ENCODE data around the gene FCHSD2.

FCHSD2 gene

DNA sequence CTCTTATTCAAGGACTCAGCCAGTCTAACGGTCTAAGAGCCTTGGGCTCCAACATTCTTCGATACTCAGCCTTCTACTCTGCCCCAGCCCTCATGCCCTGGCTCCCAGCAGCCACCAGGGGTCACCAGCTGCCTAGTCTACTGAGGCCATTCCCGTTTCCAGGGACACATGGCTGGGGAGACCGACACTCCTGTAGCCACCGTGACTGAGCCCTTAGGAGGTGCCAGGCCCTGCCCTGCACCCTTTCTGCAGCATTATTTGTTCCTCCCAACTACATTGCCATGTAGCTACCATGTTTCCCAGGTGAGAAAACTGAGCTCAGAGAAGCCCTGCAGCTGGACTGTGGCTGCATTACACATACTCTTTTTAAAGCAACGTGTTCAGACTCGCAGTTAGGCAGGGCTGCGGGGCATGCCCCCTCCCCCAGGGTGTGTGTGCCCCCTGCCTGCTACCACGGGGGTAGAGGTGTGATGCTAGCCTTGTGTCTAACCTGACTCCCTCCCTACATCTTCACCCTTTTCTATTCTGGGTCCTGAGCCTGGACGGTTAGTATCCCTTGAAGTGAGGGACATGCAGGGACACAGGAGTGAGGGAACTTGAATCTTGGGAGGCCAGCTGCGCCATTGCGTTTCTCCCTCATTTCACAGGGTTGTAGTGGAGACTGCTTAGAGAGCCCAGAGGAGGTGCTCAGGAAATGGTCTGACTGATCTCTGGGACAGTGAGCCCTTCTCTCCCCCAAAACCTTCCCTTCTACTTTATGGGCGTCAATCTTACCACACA, 310.4 kb downstream of the FCHSD2 start (continued):
- TF ChIP-seq, protein P1, sequence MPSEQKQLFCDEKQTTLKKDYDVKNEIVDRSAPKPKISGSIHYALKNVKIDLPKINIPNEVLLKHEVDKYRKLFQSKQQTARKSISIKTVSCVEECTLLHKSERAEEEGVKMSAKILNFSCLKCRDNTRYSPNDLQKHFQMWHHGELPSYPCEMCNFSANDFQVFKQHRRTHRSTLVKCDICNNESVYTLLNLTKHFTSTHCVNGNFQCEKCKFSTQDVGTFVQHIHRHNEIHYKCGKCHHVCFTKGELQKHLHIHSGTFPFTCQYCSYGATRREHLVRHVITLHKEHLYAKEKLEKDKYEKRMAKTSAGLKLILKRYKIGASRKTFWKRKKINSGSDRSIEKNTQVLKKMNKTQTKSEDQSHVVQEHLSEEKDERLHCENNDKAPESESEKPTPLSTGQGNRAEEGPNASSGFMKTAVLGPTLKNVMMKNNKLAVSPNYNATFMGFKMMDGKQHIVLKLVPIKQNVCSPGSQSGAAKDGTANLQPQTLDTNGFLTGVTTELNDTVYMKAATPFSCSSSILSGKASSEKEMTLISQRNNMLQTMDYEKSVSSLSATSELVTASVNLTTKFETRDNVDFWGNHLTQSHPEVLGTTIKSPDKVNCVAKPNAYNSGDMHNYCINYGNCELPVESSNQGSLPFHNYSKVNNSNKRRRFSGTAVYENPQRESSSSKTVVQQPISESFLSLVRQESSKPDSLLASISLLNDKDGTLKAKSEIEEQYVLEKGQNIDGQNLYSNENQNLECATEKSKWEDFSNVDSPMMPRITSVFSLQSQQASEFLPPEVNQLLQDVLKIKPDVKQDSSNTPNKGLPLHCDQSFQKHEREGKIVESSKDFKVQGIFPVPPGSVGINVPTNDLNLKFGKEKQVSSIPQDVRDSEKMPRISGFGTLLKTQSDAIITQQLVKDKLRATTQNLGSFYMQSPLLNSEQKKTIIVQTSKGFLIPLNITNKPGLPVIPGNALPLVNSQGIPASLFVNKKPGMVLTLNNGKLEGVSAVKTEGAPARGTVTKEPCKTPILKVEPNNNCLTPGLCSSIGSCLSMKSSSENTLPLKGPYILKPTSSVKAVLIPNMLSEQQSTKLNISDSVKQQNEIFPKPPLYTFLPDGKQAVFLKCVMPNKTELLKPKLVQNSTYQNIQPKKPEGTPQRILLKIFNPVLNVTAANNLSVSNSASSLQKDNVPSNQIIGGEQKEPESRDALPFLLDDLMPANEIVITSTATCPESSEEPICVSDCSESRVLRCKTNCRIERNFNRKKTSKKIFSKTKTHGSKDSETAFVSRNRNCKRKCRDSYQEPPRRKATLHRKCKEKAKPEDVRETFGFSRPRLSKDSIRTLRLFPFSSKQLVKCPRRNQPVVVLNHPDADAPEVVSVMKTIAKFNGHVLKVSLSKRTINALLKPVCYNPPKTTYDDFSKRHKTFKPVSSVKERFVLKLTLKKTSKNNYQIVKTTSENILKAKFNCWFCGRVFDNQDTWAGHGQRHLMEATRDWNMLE (tag by site-specific recombination; conservative IDR thresholded peaks at IDR 0.05; ENCODE audit: low read depth), result no peak
- no peak for TF ChIP-seq YY1 (tag by site-specific recombination; IDR thresholded peaks at IDR 0.05)
- TF ChIP-seq BCL11A (tag by site-specific recombination; IDR thresholded peaks at IDR 0.05; ENCODE audit: low read depth), result no peak
- TF ChIP-seq ZNF302 (tag by site-specific recombination; IDR thresholded peaks at IDR 0.05; ENCODE audit: low read depth), result no peak
- no peak for TF ChIP-seq ZNF521 (tag by site-specific recombination; IDR thresholded peaks at IDR 0.05)
- TF ChIP-seq KLF7 (tag by site-specific recombination; IDR thresholded peaks at IDR 0.05; ENCODE audit: borderline replicate concordance), result no peak
- TF ChIP-seq, protein P2, sequence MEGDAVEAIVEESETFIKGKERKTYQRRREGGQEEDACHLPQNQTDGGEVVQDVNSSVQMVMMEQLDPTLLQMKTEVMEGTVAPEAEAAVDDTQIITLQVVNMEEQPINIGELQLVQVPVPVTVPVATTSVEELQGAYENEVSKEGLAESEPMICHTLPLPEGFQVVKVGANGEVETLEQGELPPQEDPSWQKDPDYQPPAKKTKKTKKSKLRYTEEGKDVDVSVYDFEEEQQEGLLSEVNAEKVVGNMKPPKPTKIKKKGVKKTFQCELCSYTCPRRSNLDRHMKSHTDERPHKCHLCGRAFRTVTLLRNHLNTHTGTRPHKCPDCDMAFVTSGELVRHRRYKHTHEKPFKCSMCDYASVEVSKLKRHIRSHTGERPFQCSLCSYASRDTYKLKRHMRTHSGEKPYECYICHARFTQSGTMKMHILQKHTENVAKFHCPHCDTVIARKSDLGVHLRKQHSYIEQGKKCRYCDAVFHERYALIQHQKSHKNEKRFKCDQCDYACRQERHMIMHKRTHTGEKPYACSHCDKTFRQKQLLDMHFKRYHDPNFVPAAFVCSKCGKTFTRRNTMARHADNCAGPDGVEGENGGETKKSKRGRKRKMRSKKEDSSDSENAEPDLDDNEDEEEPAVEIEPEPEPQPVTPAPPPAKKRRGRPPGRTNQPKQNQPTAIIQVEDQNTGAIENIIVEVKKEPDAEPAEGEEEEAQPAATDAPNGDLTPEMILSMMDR (tag by site-specific recombination; IDR thresholded peaks at IDR 0.05), result peak; percentile 93
- no peak for TF ChIP-seq ZNF530 (tag by site-specific recombination; IDR thresholded peaks at IDR 0.05; ENCODE audit: low read depth)
- TF ChIP-seq ZNF785 (tag by site-specific recombination; IDR thresholded peaks at IDR 0.05), result no peak
- TF ChIP-seq, protein P3, sequence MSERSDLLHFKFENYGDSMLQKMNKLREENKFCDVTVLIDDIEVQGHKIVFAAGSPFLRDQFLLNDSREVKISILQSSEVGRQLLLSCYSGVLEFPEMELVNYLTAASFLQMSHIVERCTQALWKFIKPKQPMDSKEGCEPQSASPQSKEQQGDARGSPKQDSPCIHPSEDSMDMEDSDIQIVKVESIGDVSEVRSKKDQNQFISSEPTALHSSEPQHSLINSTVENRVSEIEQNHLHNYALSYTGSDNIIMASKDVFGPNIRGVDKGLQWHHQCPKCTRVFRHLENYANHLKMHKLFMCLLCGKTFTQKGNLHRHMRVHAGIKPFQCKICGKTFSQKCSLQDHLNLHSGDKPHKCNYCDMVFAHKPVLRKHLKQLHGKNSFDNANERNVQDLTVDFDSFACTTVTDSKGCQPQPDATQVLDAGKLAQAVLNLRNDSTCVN (tag by site-specific recombination; optimal IDR thresholded peaks at IDR 0.05), result no peak
- TF ChIP-seq ZBTB48 (tag by site-specific recombination; IDR thresholded peaks at IDR 0.05), result peak; percentile 77
- no peak for TF ChIP-seq HOXA7 (CRISPR knock-in tag; IDR thresholded peaks at IDR 0.05; ENCODE audit: borderline replicate concordance)
- TF ChIP-seq, protein P4, sequence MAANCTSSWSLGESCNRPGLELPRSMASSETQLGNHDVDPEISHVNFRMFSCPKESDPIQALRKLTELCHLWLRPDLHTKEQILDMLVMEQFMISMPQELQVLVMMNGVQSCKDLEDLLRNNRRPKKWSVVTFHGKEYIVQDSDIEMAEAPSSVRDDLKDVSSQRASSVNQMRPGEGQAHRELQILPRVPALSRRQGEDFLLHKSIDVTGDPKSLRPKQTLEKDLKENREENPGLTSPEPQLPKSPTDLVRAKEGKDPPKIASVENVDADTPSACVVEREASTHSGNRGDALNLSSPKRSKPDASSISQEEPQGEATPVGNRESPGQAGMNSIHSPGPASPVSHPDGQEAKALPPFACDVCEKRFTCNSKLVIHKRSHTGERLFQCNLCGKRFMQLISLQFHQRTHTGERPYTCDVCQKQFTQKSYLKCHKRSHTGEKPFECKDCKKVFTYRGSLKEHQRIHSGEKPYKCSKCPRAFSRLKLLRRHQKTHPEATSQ (tag by site-specific recombination; IDR thresholded peaks at IDR 0.05), result no peak
- TF ChIP-seq ZNF324 (tag by site-specific recombination; IDR thresholded peaks at IDR 0.05), result no peak
- peak; percentile 68 for TF ChIP-seq ZNF654 (tag by site-specific recombination; IDR thresholded peaks at IDR 0.05; ENCODE audit: low read depth)
- no peak for TF ChIP-seq ZNF354C (tag by site-specific recombination; IDR thresholded peaks at IDR 0.05; ENCODE audit: borderline replicate concordance, low read depth)
- no peak for TF ChIP-seq ZNF223 (tag by site-specific recombination; IDR thresholded peaks at IDR 0.05)
- TF ChIP-seq ZNF274 (IDR thresholded peaks at IDR 0.05; ENCODE audit: low read length), result no peak
- TF ChIP-seq ZNF274 (tag by site-specific recombination; IDR thresholded peaks at IDR 0.05; ENCODE audit: borderline replicate concordance), result no peak
- no peak for TF ChIP-seq ZNF174 (tag by site-specific recombination; IDR thresholded peaks at IDR 0.05)
- TF ChIP-seq ZNF292 (tag by site-specific recombination; IDR thresholded peaks at IDR 0.05; ENCODE audit: borderline replicate concordance, low read depth), result no peak
- TF ChIP-seq GLIS2 (tag by site-specific recombination; IDR thresholded peaks at IDR 0.05), result 0 out of 2 replicates have a peak, but pooled peaks have one; percentile 23

All from HEK293 (cell line).